ENCODE measurements around the gene TNNI3. TPM values are rescaled to one million over a fixed set of nuclear protein-coding genes. Genes with fewer than 3 reads are reported as not detected.

The TNNI3 gene
- total and polyA plus RNA-seq, 2 experiments from 2014 or later = 64.5 to 85.5 TPM

DNA sequence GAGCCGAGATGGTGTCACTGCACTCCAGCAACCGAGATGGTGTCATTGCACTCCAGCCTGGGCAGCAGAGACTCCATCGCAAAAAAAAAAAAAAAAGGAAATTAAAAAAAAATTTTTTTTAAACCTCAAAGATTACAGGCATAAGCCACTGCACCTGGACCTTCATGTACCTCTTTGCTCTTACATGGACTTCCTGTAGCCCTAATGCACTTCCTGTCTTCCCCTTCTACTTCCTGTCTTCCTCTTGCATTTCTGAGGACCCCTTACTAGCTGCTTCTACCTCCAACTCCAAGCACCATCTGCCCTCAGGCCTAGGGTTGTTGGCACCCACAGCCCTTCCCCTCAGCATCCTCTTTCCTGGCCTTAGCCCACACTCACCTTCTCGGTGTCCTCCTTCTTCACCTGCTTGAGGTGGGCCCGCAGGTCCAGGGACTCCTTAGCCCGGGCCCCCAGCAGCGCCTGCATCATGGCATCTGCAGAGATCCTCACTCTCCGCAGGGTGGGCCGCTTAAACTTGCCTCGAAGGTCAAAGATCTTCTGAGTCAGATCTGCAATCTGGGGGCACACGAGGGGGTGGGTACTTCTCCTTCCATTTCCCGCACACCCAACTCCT lies 3.8 kb downstream of the TNNI3 start:
- DNase-seq (ENCODE audit: low read depth in 1 of 2, low spot score in 1 of 2) = no peak
- no peak overlapping the region for H3K4me3 ChIP-seq
- no peaks in the 10 kb centered on the region for H3K27me3 ChIP-seq
- H3K27ac ChIP-seq = no peak overlapping the region
- H3K36me3 ChIP-seq = no peaks in the 10 kb centered on the region
- H3K4me1 ChIP-seq (ENCODE audit: low read depth) = peaks cover 11% of the 10 kb centered on the region
- TF ChIP-seq CTCF (IDR thresholded peaks at IDR 0.05; ENCODE audit: low read depth, low read length) = no peak
- H3K9me3 ChIP-seq (ENCODE audit: low read depth) = no peaks in the 10 kb centered on the region

GRCh38 chr19:55152017-55152416 lies 5.5 kb downstream of the TNNI3 start:
- peaks cover 5% of the 10 kb centered on the region for H3K4me1 ChIP-seq (ENCODE audit: low read depth)
- no peaks in the 10 kb centered on the region for H3K9me3 ChIP-seq (ENCODE audit: low read depth)
- no peaks in the 10 kb centered on the region for H3K27me3 ChIP-seq
- no peak overlapping the region for H3K4me3 ChIP-seq
- DNase-seq (ENCODE audit: low read depth in 1 of 2, low spot score in 1 of 2) = no peak
- H3K36me3 ChIP-seq = no peaks in the 10 kb centered on the region
- no peak for TF ChIP-seq CTCF (IDR thresholded peaks at IDR 0.05; ENCODE audit: low read depth, low read length)
- H3K27ac ChIP-seq = no peak overlapping the region

DNA sequence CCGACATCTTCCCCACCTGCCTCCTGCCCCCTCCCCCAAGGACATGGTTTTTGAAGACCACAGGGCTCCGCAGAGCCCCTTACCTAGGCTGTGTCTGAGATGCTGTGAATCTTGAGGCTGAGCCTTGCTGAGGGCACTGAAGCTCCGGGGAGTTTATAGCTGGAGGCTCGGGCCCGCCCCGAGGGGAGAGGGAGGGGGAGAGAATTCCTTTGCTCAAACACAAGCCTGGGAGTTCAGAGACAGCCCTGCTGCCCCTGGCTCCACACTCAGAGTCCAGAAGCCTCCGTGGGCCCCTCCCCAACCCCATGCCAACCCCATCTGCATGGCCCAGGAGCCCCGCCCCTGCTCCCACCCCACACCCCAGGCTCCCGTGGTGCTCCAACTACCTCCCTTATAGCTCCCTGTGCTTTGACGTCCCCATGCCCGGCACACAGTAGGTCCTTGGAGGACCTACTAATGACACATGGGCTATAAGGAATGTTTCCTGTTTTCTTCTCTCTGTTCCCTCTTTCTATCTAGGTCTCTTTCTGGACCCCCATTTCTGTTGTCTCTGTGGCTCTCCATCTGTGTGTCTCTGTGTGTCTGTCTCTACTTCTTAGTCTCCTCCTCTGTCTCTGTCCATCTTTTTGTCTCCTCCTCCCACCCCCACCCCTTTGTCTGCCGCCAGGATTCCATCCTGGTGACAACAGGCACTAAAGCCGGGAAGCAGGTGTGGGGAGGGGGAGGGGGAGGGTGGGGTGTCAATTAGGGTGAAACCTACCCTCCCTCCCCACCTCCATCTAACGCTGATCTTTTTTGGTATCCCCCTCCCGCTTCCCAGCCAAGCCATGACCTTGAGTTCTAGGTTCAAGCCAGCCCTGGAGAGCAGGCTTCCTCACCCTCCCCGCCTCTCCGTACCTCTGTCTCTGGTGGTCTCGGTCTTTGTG lies 8.2 kb downstream of the TNNI3 start, which contains the start of gene TNNT1:
Gene TNNT1, minus strand, starts transcription at position 129 of the 926 bp plus-strand sequence. CDS start 2,049 bp downstream, outside the sequence.
- TF ChIP-seq CTCF (IDR thresholded peaks at IDR 0.05; ENCODE audit: low read depth, low read length) = no peak
- no peaks in the 10 kb centered on the region for H3K9me3 ChIP-seq (ENCODE audit: low read depth)
- H3K27ac ChIP-seq = no peak within 1 kb of the TSS
- peak in 1 of 2 donors; percentile 51 for DNase-seq (ENCODE audit: low read depth in 1 of 2, low spot score in 1 of 2)
- H3K36me3 ChIP-seq = no peaks in the 10 kb centered on the region
- H3K27me3 ChIP-seq = peaks cover 9% of the 10 kb centered on the region
- no peak within 1 kb of the TSS for H3K4me3 ChIP-seq
- peaks cover 5% of the 10 kb centered on the region for H3K4me1 ChIP-seq (ENCODE audit: low read depth)

DNA sequence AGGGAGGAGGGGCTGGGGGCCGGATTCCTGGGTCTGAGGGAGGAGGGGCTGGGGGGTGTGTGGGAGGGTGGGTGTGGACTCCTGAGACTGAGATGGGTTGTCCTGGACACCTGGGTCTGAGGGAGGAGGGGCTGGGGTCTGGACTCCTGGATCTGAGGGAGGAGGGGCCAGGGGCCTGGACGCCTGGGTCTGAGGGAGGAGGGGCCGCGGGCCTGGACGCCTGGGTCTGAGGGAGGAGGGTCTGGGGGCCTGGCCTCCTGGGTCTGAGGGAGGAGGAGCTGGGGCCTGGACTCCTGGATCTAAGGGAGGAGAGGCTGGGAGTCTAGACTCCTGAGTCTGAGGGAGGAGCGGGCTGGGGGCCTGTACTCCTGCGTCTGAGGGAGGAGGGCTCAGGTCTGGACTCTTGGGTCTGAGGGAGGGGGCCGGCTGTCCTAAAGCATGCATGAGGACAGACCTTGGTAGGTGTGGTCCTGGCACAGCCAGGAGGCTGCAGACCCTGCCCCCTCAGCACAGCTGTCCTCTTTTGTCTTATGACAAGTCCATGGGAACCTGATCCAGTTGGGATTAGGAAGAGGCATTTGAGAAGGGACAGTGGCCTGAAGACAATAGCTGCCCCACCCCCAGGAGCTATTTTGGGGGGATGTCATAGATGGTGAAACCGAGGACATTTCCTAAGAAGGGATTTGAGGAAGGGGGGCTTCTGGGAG lies 9.8 kb downstream of the TNNI3 start:
- H3K4me3 ChIP-seq = no peak overlapping the region
- peaks cover 5% of the 10 kb centered on the region for H3K4me1 ChIP-seq (ENCODE audit: low read depth)
- H3K36me3 ChIP-seq = no peaks in the 10 kb centered on the region
- no peak overlapping the region for H3K27ac ChIP-seq
- no peaks in the 10 kb centered on the region for H3K9me3 ChIP-seq (ENCODE audit: low read depth)
- H3K27me3 ChIP-seq = peaks cover 9% of the 10 kb centered on the region
- TF ChIP-seq CTCF (IDR thresholded peaks at IDR 0.05; ENCODE audit: low read depth, low read length) = no peak
- no peak for DNase-seq (ENCODE audit: low read depth in 1 of 2, low spot score in 1 of 2)

GRCh38 chr19:55146705-55147273 lies 10.7 kb downstream of the TNNI3 start:
- Histone ChIP-seq H3K4me1 (ENCODE audit: low read depth) (peaks cover 5% of the 10 kb centered on the region), H3K9me3 (ENCODE audit: low read depth) (no peaks in the 10 kb centered on the region), H3K36me3 (no peaks in the 10 kb centered on the region), H3K27ac (no peak overlapping the region), H3K27me3 (peaks cover 9% of the 10 kb centered on the region), H3K4me3 (peak overlapping the region; percentile 12)
- TF ChIP-seq CTCF (IDR thresholded peaks at IDR 0.05; ENCODE audit: low read depth, low read length) = no peak
- peak in 1 of 2 donors; percentile 37 for DNase-seq (ENCODE audit: low read depth in 1 of 2, low spot score in 1 of 2)

Data from cardiac muscle cell (in vitro differentiated cells and primary cell).